ENCODE data around the gene CDC6.

DNA sequence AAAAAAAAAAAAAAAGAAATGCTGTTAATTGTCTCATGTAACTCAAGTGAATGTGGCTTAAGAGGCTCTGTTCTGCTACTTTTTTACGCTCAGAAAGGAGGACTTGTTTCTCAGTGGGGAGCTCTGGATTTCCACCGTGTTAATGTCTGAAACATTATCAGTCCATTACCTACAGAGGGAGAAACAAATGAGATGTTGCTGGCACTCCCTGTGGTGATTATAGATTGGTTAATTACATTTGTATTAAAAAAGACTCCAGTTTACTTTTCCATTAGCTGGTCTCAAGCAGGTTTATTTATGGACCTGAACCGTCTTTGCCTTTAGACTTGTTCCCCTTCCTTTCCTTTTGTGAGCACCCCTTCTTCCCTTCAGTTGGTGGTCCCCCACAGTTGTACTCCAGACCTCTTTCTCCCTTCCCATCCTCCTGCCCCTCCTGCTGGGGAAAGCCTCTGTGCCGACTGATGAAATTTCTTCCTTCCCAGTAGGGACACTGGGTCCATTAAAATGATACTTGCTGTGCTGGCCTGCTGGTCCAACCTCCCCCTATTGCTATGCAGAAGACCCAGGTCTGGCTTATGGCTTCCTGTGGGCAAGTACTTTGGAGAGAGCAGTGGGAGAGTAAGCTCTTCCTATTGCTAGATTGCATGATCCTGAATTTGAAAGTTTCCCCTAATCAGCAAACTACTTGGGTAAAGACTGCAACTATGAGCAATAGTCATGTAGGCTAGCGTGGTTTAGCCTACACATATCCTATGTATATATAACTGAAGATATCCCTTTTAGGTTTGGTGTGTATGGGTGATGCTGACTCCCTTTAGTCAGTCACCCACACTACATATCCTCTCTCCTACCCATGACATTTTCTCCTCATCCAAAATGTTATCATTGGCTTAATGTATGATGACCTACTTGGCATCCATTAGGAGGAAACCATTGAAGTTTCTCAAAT, 8.1 kb downstream of the CDC6 start:
- TF ChIP-seq, protein P1, sequence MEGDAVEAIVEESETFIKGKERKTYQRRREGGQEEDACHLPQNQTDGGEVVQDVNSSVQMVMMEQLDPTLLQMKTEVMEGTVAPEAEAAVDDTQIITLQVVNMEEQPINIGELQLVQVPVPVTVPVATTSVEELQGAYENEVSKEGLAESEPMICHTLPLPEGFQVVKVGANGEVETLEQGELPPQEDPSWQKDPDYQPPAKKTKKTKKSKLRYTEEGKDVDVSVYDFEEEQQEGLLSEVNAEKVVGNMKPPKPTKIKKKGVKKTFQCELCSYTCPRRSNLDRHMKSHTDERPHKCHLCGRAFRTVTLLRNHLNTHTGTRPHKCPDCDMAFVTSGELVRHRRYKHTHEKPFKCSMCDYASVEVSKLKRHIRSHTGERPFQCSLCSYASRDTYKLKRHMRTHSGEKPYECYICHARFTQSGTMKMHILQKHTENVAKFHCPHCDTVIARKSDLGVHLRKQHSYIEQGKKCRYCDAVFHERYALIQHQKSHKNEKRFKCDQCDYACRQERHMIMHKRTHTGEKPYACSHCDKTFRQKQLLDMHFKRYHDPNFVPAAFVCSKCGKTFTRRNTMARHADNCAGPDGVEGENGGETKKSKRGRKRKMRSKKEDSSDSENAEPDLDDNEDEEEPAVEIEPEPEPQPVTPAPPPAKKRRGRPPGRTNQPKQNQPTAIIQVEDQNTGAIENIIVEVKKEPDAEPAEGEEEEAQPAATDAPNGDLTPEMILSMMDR (IDR thresholded peaks at IDR 0.05): no peak
- TF ChIP-seq POLR2A (IDR thresholded peaks at IDR 0.05) (no peak), POLR2AphosphoS5 (IDR thresholded peaks at IDR 0.05) (no peak)

Data from breast epithelium (tissue), 3 donors.